ENCODE measurements around the gene HIVEP3. TPM values are rescaled to one million over a fixed set of nuclear protein-coding genes. Genes with fewer than 3 reads are reported as not detected.

Gene HIVEP3
- total RNA-seq, 8 experiments from 2014 or later, result 3.1 to 8.0 (median 4.6) TPM

- in situ Hi-C loops (cut with MboI; ENCODE audit: low pct_unique_long_range_greater_than_20kb in 2 of 9, low sequenced_read_pairs in 9 of 9, unreplicated experiment in 9 of 9), result no loop called here
- 17 to 100% (median 91%) methylated on average over 1 to 7 of the region's 9 CpGs; no CpG with 5 or more reads in 1 of the 10 experiments for WGBS, 10 experiments
- Histone ChIP-seq H3K27ac (no peak overlapping the region), H3K4me1 (replicated peaks in 1 of 2) (peaks cover 17 to 26% of the 10 kb centered on the region in 2 donors), H3K4me3 (no peak overlapping the region)
- no peak for ATAC-seq (replicated peaks in 6 of 8)
Measured at GRCh38 chr1:41884256-41885230, 34.2 kb downstream of the HIVEP3 start.

- H3K27ac ChIP-seq, result no peak overlapping the region
- in situ Hi-C loops (cut with MboI; ENCODE audit: low pct_unique_long_range_greater_than_20kb in 2 of 9, low sequenced_read_pairs in 9 of 9, unreplicated experiment in 9 of 9), result no loop called here
Measured at GRCh38 chr1:41883507-41883906, 35.2 kb downstream of the HIVEP3 start.

GRCh38 chr1:41882486-41882885 lies 36.2 kb downstream of the HIVEP3 start:
- Histone ChIP-seq H3K4me1 (replicated peaks in 1 of 2) (peaks cover 17 to 26% of the 10 kb centered on the region in 2 donors), H3K4me3 (no peak overlapping the region), H3K27ac (no peak overlapping the region)
- in situ Hi-C loops (cut with MboI; ENCODE audit: low pct_unique_long_range_greater_than_20kb in 2 of 9, low sequenced_read_pairs in 9 of 9, unreplicated experiment in 9 of 9), result no loop called here
- peak in 5 of 8 experiments; percentile 30 to 67 (median 51) for ATAC-seq (replicated peaks in 6 of 8)

More at GRCh38 chr1:41883507-41883906, 35.2 kb downstream of the HIVEP3 start:
- Histone ChIP-seq H3K4me1 (replicated peaks in 1 of 2) (peaks cover 17 to 26% of the 10 kb centered on the region in 2 donors), H3K4me3 (no peak overlapping the region)
- WGBS, 10 experiments, result 30 to 85% (median 66%) methylated on average over 1 to 3 of the region's 3 CpGs; no CpG with 5 or more reads in 4 of the 10 experiments
- ATAC-seq (replicated peaks in 6 of 8), result no peak

GRCh38 chr1:41882068-41882477 lies 36.6 kb downstream of the HIVEP3 start:
- ATAC-seq (replicated peaks in 6 of 8), result peak in 3 of 8 experiments; percentile 18 to 28 (median 18)
- WGBS, 10 experiments, result 50 to 93% (median 81%) methylated on average over 2 to 4 of the region's 5 CpGs; no CpG with 5 or more reads in 2 of the 10 experiments
- H3K27ac ChIP-seq, result no peak overlapping the region
- H3K4me3 ChIP-seq, result no peak overlapping the region
- H3K4me1 ChIP-seq (replicated peaks in 1 of 2), result peaks cover 17 to 26% of the 10 kb centered on the region in 2 donors
- in situ Hi-C loops (cut with MboI; ENCODE audit: low pct_unique_long_range_greater_than_20kb in 2 of 9, low sequenced_read_pairs in 9 of 9, unreplicated experiment in 9 of 9), result no loop called here

- peaks cover 17 to 26% of the 10 kb centered on the region in 2 donors for H3K4me1 ChIP-seq (replicated peaks in 1 of 2)
- no peak overlapping the region for H3K27ac ChIP-seq
- ATAC-seq (replicated peaks in 6 of 8), result peak in 3 of 8 experiments; percentile 27 to 74 (median 38)
- H3K4me3 ChIP-seq, result no peak overlapping the region
- in situ Hi-C loops (cut with MboI; ENCODE audit: low pct_unique_long_range_greater_than_20kb in 2 of 9, low sequenced_read_pairs in 9 of 9, unreplicated experiment in 9 of 9), result no loop called here
- 18 to 96% (median 61%) methylated on average over 2 to 5 of the region's 5 CpGs for WGBS, 10 experiments
Measured at GRCh38 chr1:41880950-41881885, 37.5 kb downstream of the HIVEP3 start.

GRCh38 chr1:41880261-41880660 lies 38.5 kb downstream of the HIVEP3 start:
- no peak overlapping the region for H3K27ac ChIP-seq
- WGBS, 10 experiments, result 37 to 100% (median 53%) methylated on average over 1 to 4 of the region's 4 CpGs; no CpG with 5 or more reads in 4 of the 10 experiments
- ATAC-seq (replicated peaks in 6 of 8), result peak in 1 of 8 experiments; percentile 20
- no peak overlapping the region for H3K4me3 ChIP-seq
- in situ Hi-C loops (cut with MboI; ENCODE audit: low pct_unique_long_range_greater_than_20kb in 2 of 9, low sequenced_read_pairs in 9 of 9, unreplicated experiment in 9 of 9), result no loop called here
- peaks cover 21 to 28% of the 10 kb centered on the region in 2 donors for H3K4me1 ChIP-seq (replicated peaks in 1 of 2)

- ATAC-seq (replicated peaks in 6 of 8), result no peak
- Histone ChIP-seq H3K4me1 (replicated peaks in 1 of 2) (peaks cover 22 to 35% of the 10 kb centered on the region in 2 donors), H3K4me3 (no peak overlapping the region), H3K27ac (no peak overlapping the region)
- in situ Hi-C loops (cut with MboI; ENCODE audit: low pct_unique_long_range_greater_than_20kb in 2 of 9, low sequenced_read_pairs in 9 of 9, unreplicated experiment in 9 of 9), result no loop called here
Measured at GRCh38 chr1:41879617-41880016, 39.1 kb downstream of the HIVEP3 start.

- in situ Hi-C loops (cut with MboI; ENCODE audit: low pct_unique_long_range_greater_than_20kb in 2 of 9, low sequenced_read_pairs in 9 of 9, unreplicated experiment in 9 of 9), result no loop called here
- peaks cover 22 to 36% of the 10 kb centered on the region in 2 donors for H3K4me1 ChIP-seq (replicated peaks in 1 of 2)
- WGBS, 10 experiments, result 80 to 100% (median 94%) methylated on average over 2 to 4 of the region's 5 CpGs; no CpG with 5 or more reads in 5 of the 10 experiments
- no peak for ATAC-seq (replicated peaks in 6 of 8)
- no peak overlapping the region for H3K27ac ChIP-seq
- H3K4me3 ChIP-seq, result no peak overlapping the region
Measured at GRCh38 chr1:41878911-41879310, 39.8 kb downstream of the HIVEP3 start.

GRCh38 chr1:41878495-41878894 lies 40.2 kb downstream of the HIVEP3 start:
- in situ Hi-C loops (cut with MboI; ENCODE audit: low pct_unique_long_range_greater_than_20kb in 2 of 9, low sequenced_read_pairs in 9 of 9, unreplicated experiment in 9 of 9), result no loop called here
- Histone ChIP-seq H3K4me1 (replicated peaks in 1 of 2) (peaks cover 22 to 36% of the 10 kb centered on the region in 2 donors), H3K4me3 (no peak overlapping the region), H3K27ac (no peak overlapping the region)
- ATAC-seq (replicated peaks in 6 of 8), result peak in 1 of 8 experiments; percentile 31
- WGBS, 10 experiments, result 20 to 100% (median 86%) methylated on average over 1 of the region's 1 CpG; no CpG with 5 or more reads in 5 of the 10 experiments

- peaks cover 11 to 23% of the 10 kb centered on the region in 2 donors for H3K4me1 ChIP-seq (replicated peaks in 1 of 2)
- no peak for ATAC-seq (replicated peaks in 6 of 8)
- no peak overlapping the region for H3K27ac ChIP-seq
- no peak overlapping the region for H3K4me3 ChIP-seq
- WGBS, 10 experiments, result 28 to 83% (median 55%) methylated on average over 1 to 3 of the region's 3 CpGs; no CpG with 5 or more reads in 3 of the 10 experiments
- in situ Hi-C loops (cut with MboI; ENCODE audit: low pct_unique_long_range_greater_than_20kb in 2 of 9, low sequenced_read_pairs in 9 of 9, unreplicated experiment in 9 of 9), result no loop called here
Measured at GRCh38 chr1:41876576-41877445, 41.9 kb downstream of the HIVEP3 start.

- Histone ChIP-seq H3K27ac (no peak overlapping the region), H3K4me1 (replicated peaks in 1 of 2) (peaks cover 7 to 15% of the 10 kb centered on the region in 2 donors), H3K4me3 (no peak overlapping the region)
- 14 to 90% (median 58%) methylated on average over 1 to 3 of the region's 3 CpGs; no CpG with 5 or more reads in 1 of the 10 experiments for WGBS, 10 experiments
- in situ Hi-C loops (cut with MboI; ENCODE audit: low pct_unique_long_range_greater_than_20kb in 2 of 9, low sequenced_read_pairs in 9 of 9, unreplicated experiment in 9 of 9), result no loop called here
- peak in 7 of 8 experiments; percentile 15 to 62 (median 49) for ATAC-seq (replicated peaks in 6 of 8)
Measured at GRCh38 chr1:41875487-41875886, 43.2 kb downstream of the HIVEP3 start.

GRCh38 chr1:41874903-41875411 lies 43.8 kb downstream of the HIVEP3 start:
- in situ Hi-C loops (cut with MboI; ENCODE audit: low pct_unique_long_range_greater_than_20kb in 2 of 9, low sequenced_read_pairs in 9 of 9, unreplicated experiment in 9 of 9), result no loop called here
- Histone ChIP-seq H3K4me1 (replicated peaks in 1 of 2) (peaks cover 10 to 11% of the 10 kb centered on the region in 2 donors), H3K4me3 (no peak overlapping the region), H3K27ac (no peak overlapping the region)
- 74 to 100% (median 94%) methylated on average over 1 to 5 of the region's 7 CpGs; no CpG with 5 or more reads in 5 of the 10 experiments for WGBS, 10 experiments
- ATAC-seq (replicated peaks in 6 of 8), result peak in 7 of 8 experiments; percentile 24 to 43 (median 33)
